ENCODE results near the gene ATPAF2.
"Not testable (repeated sequence)": the region's sequence is repeated elsewhere in the genome, so short reads cannot be mapped to it uniquely, and the experiment has no call there.

ATPAF2 gene

DNA sequence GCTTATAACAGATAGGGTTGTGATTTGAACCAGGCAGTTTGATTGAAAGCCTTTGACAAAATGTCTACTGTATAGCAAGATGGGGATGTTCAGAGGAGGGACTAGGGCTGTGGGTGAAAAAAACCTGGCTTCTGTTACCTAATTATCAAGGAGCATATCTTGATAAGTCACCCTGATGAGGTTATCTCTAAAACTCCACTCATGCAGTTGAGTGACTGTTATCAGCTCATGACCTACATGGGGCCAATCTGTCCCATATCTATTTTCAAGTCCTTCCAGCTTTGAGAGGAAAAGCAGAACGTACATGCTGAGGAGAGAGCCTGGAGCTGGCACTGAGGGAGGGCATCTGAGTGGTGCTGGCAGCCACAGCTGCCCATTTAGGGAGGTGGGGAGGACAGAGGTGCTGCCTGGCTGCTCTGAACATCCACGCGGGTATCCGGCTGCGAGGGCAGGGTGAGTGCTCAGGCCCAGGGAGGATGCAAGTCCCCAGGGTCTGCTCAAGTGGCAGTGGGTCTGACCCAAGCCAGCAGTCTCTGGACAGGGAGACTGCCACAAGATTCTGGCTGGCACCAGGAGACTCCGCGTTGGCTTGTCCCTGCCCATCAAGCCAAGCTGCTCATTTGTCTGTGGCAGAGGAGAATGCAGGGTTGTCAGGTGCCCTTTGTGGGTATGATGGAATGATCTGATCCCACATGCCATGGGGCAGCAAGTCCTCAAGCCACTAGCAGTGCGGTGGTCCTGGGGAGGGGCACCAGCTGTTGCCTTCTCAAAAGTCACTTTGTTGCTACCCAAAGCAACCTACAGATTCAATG, 29.2 kb downstream of the ATPAF2 start:
- DNase-seq (ENCODE audit: low spot score) = no peak

DNA sequence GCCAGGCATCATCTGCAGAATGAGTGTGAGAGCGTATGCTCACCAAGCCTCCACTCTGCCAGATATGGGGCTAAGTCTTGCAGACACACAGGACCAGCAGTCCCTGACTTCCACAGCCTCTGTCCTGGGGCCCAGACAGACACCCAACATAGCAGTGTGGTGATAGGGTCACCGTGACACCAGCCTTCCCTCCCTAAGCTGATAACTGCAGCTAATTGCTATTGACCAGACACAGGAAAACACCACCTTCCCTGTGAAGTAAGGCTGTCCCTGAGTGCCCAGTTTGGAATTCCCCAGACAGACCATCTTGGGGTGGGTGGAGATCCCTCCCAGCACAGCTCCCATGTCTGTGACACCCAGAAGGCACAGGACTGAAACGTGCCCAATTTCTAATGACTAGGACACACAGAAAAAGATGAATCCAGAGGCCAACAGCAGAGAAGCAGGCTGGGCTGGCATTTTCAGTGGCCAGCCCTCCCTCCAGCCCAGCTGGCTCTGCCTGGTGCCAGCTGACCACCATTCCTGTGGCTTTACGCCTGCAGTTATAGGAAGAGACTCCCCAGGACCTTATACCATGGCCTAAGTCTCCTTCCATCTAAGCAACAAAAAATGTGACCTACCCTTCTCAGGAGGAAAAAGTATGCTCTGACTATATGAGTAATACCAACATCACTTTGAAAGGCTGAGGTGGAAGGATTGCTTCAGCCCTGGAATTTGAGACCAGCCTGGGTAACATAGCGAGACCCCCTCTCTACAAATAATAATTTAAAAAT, 30.3 kb downstream of the ATPAF2 start:
- peak; percentile 88 for DNase-seq (ENCODE audit: low spot score)

DNA sequence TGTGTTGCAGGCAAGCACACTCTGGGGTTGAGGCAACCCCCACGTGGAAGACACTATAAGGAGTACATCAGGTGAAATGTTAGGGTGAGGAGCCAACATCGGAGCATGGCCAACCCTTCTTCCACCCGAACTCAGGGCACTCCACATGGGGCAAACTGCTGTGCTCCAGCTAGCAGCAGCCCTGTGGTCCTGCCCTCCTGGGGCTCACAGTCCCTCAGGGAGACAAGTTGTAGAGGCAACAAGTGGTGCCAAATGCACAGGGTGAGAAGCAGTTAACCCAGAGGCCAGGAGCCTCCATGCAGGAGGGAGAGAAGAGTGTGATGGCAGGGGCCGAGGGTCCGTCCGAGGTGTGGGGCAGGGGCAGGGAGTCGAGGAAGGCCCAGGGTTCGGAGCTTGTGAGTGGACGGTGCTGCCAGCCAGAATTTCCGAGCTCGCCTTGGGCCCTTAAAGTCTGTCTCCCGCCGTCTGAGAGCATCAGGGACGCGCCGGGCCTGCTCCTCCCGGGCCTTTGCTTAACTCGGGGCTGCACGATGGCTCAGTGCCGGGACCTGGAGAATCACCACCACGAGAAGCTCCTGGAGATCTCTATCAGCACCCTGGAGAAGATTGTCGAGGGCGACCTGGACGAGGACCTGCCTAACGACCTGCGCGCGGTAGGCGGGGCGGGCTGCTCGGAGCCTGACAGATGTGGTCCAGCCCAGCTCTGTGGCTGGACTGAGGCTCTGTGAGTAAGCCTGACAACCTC, 32.3 kb downstream of the ATPAF2 start:
- no peak for DNase-seq (ENCODE audit: low spot score)

DNA sequence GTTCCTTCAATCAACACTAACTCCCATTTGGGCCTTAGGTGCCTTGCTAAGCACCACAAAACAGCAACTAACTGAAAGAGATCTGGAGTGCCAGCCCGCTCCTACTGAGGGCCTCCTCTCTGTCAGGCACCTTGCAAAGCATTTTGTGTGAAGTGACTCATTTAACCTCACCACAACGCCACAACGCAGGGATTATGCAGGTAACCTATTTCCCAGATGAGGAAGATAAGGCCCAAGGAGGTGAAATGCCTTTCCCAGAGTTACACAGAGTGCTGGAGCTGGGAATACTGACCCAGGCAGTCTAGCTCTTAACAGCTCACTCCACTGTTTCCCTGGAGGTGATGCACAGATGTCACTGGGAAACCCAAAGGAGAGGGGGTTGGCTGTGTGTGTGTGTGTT, 33.5 kb downstream of the ATPAF2 start:
- no peak for DNase-seq (ENCODE audit: low spot score)

DNA sequence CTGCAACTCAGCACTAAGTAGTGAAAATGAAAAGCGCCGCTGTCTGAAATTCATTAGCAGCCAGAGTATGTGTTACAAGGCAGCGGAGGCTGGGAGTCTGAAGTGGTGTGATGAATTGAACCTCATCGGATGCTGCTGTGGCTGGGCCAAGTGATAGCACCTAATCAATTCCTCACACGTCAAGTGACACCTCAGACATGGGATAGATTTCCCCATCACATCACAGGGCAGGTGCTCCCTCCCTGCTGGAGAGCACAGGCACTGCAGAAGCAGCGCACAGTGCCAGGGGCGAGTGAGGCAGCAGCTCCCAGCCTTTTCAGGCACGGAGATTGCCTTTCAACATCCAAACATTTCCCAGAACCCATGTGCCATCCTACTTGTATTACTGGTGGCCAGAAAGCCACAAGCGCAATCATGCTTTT, 34.1 kb downstream of the ATPAF2 start:
- no peak for DNase-seq (ENCODE audit: low spot score)

DNA sequence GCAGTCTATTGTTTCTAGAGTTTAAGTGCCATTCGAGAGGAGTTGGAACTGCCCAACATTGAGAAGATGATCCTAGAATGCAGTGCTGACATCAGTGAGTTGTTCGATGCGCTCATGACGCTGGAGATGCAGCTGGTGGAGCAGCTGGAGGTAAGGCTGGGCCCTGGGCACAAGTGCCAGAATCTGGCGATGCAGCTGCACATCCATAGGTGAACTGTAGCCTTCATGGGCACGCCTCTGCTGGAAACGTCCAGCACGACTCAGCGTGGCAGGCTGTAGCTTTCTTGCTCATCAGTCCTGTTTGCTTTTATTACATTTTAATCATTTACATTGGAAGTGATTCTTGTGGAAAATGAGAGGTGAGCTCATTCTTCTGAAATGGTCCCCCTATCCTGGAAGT, 34.6 kb downstream of the ATPAF2 start:
- DNase-seq (ENCODE audit: low spot score) = no peak

DNA sequence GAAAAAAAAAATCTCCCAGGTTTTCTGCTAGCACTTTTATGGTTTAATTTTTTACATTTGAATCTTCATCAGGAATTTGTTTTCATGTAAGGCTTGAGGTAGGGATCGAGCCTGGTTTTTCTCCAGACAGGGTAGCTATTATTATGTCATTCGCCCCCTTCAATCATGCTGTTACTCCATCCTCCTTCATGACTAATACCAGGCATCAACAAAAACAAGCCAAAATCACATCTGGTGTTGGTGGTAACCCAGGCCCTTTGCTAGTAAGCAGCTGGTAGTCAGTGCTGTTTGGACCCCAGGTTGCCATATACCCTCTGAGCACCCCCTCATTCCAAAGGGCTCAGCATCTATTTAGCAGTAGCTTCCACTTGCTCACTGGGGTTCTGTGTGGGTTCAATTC, 36.8 kb downstream of the ATPAF2 start:
- DNase-seq (ENCODE audit: low spot score) = peak; percentile 61

DNA sequence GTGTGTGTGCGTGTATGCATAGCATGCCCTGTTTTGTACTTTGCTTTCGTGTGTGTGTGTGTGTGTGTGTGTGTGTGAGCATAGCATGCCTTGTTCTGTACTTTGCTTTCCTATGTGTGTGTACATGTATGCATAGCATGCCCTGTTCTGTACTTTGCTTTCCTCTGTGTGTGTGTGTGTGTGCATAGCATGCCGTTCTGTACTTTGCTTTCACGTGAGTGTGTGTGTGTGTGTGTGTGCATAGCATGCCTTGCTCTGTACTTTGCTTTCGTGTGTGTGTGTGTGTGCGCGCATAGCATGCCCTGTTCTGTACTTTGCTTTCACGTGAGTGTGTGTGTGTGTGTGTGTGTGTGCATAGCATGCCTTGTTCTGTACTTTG, 38.9 kb downstream of the ATPAF2 start:
- DNase-seq (ENCODE audit: low spot score) = no peak

DNA sequence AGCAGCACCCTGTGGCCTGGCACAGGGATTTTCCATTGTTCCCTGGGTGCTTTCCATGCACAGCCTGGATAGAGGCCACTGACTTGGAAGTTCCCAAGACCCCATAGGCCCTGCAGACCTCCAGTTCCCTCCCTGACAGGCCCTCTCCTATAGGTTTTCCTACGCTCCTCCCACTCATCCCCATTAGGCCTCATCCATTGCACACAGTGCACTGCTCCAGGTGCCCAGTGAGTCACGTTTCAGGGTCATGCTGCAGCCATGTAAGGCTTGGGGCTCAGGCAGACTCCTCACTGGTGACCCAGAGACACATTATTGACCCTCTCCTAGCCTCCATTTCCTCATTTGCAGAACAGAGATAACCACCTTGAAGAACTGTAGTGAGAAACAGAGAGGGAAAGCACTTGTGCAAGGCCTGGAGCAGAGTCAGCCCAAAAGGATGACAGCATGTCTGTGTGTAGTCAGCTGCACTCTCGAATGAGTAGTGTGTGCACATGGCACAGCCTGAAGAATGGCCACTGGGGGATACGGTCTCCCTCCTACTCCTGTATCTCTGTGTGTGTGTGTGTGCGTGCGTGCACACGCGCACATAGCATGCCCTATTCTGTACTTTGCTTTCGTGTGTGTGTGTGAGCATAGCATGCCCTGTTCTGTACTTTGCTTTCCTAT, 39.5 kb downstream of the ATPAF2 start:
- no peak for DNase-seq (ENCODE audit: low spot score)

DNA sequence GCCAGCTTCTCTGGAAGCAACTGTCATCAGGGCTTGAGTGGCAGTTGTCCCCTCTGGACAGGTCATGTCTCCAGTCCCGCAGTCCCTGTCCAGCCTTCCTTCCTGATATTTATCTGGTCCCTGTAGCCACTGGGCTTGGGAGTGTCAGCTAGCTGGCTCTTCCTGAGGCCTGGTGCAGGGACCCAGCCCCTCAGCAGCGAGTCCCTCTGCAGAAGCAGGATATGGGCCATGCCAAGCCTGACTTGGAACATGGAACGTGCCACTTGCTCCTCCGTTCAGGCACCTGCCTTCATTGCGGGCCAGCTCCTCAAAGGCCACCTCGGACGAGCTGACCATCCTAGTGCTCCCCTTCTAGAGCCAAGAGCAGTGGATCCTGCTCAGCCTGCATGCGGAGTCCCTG, 40.0 kb downstream of the ATPAF2 start:
- no peak for DNase-seq (ENCODE audit: low spot score)

DNA sequence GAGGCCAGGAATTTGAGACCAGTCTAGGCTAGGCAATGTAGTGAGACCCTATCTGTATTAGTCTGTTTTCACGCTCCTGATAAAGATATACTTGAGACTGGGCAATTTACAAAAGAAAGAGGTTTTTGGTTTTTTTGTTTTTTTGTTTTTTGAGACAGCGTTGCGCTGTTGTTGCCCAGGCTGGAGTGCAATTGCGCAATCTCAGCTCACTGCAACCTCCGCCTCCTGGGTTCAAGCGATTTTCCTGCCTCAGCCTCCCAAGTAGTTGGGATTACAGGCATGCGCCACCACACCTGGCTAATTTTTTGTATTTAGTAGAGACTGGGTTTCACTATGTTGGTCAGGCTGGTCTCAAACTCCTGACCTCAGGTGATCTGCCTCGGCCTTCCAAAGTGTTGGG, 43.1 kb downstream of the ATPAF2 start:
- not testable (repeated sequence) for DNase-seq (ENCODE audit: low spot score)

DNA sequence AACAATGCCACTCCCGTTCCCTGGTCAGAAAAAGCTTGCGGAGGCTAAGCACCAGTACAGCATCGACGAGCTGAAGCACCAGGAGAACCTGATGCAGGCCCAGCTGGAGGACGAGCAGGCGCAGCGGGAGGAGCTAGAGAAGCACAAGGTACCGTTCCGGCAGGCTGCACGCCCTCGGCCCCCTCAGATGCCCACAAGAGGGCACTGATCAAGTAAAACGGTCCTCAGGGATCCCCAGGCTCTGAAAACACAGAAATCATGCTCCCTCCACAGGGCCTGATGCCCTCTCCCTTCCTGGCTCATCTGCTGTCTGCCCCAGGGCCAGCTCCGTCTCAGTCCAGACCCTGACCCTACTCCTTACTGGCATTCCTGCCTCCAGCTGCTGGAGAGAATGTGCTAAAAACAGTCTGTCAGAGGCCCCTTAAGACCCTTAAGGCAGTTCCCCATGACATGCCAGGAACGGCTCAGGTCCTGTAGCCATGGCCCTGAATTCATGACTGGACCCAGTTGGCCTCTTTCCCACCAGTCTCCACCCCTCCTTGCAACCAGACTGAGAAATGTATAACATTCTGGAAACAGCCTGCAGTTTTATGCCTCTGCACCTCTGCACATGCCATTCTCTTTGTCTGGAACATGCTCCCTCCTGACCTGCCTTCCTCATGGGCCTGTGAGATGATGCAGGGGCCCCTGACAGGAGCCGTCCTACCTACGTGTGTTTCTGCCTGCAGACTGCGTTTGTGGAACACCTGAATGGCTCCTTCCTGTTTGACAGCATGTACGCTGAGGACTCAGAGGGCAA, 44.5 kb downstream of the ATPAF2 start:
- DNase-seq (ENCODE audit: low spot score) = peak; percentile 18

DNA sequence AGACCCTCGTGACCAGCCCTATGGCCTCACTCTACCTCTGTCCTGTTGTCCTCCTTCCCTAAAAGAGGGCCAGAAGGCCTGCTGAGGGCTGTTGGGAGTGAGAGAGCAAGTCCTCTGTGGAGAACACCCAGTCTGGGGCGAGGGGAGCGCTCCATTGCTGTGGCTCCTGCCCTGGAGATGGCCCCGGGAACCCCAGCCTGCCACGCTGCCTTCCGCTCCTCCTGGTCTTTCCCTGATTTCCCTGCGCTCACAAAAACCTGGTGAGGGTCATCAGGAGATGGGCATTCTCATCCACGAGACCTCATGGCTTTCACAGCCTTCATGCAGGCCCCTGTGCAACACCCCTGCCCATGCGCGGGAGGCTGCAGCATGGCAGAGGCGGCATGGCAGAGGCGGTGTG, 45.1 kb downstream of the ATPAF2 start:
- DNase-seq (ENCODE audit: low spot score) = no peak

DNA sequence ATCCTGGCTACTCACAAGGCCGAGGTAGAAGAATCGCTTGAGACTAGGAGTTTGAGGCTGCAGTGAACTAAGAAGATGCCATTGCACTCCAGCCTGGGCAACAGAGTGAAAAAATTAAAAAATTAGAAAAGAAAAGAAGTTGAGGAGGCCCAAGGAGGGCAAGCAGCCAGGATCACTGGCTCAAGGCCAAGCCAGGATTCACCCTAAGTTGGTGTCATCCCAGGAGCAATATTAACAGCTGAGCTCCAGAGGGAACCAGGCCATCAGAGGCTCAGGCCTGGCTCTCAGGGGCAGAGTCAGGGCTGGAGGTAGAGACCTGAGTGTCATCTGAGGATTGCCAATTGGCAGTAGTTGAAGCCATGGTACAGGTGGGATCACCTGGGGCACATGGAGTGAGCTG, 45.6 kb downstream of the ATPAF2 start:
- DNase-seq (ENCODE audit: low spot score) = no peak

DNA sequence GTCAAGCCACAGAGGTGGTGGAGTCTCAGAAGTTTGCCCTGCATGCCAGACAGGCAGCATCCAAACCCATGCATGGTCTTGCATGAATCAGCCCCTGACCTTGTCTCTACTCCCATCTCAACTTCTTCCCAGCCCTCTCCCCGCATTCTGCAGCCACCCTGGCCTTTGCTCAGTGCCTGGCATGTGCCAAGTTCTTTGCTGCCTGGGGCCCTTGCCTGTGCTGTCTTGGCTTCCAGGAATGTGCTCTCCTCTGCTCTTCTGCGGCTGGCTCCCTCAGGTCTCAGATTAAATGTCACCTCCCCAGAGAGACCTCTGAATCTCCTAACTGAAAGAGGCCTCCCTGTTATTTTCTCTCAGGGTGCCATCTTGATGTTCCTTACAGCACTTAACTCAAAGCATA, 48.7 kb downstream of the ATPAF2 start:
- DNase-seq (ENCODE audit: low spot score) = no peak

DNA sequence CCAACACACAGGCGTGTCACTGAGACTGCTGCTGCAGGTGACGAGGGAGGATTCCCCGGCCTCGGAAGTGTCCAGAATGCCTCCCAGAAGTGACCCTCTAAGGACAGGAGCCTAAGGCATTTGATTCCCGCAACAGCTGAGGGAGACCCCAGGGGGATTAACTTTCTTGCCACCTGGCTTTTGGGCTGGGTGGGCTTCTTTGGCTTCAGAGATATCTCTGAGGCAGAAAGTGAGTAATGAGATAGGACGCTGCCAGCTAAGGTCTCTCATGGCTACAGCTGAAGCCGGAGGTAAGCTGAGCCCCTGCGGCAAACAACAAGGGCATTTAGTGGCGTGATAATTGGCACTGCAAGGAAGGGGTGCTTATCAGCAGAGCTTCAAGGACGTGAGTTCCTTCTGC, 49.4 kb downstream of the ATPAF2 start:
- no peak for DNase-seq (ENCODE audit: low spot score)

DNA sequence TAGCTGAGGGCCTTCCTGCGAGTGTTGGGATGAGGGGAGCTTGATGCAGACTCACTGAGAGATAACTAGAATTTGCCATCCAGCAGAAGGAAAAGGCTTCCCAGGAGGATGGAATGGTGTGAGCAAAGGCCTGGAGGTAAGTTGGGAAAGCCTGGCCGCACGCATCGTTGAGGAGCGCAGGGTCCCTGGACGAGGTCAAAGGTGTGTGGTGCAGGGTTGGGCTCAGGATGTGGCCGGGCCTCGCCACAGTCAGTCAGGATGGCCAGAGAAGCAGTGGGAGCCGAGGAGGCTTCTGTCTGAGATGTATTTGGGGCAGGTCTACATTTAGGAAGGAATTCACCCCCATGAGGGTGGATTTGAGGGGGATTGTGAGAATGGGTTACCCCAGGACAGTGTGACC, 49.9 kb downstream of the ATPAF2 start:
- DNase-seq (ENCODE audit: low spot score) = no peak

DNA sequence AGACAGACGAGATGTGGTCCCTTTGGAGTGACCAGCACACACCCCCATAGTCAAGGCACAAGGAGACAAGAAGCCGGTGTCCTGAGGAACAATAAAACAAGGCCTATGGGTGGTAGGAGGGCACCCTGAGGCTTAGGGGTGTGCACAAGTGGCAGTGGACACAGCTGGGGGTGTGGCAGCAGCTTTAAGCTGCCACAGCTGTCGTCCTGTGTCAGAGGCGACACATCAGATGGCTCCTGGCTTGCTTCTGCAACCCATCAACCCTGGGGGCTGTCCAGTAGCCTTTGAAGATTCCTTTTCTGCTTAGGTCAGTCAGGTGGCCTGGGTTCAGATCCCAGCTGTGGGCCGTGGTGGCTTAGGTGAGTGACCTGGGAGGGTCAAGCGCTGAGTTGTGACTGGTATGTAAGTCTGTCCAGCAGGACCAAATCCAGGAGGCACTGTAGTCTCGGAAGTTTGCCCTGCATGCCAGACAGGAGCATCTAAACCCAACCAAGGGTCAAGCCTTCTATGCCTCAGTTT, 50.5 kb downstream of the ATPAF2 start:
- no peak for DNase-seq (ENCODE audit: low spot score)

DNA sequence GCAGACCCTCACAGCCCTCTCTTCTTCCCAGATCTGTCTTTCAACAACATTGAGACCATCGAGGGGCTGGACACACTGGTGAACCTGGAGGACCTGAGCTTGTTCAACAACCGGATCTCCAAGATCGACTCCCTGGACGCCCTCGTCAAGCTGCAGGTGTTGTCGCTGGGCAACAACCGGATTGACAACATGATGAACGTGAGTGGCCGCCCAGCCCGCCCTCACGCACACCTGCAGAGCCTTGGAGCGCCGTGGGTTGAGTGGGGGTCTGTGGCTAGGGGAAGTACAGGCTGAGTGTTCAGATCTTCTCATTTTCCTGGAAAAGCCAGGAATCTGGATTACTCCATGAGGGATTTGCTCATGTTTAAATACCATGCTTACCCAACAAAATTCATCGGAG, 51.1 kb downstream of the ATPAF2 start:
- no peak for DNase-seq (ENCODE audit: low spot score)

DNA sequence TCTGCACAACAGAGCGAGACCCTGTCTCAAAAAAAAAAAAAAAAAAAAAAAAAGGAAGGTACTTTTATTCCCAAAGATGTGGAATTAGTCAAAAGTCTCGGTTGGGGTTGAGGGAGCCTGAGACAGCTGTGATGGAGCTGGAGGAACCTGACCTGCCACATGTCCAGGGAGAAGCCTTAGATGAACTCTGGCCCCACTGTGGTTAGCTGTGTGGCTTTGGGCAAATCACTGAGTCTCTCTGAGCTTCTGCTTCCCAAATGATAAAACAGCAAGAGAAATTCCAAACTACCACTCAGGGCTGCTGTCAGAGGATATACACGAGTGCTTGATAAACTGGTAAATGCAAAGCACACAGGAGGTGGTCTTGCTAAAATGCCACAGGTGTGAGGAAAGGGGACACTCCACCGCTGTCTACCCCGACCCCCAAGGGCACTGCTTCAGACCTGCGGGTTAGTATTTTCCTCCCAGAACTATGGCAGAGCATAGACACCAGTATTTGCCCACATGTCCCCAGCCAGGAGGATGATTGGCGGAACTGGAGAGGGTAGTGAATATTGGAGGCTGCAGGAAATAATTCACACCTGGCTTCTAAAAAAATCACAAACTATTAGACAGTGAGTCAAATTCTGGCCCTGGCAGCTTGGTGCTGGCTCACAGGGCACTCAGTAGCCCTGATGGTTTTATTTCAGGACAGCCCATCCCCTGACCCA, 51.6 kb downstream of the ATPAF2 start:
- no peak for DNase-seq (ENCODE audit: low spot score)

DNA sequence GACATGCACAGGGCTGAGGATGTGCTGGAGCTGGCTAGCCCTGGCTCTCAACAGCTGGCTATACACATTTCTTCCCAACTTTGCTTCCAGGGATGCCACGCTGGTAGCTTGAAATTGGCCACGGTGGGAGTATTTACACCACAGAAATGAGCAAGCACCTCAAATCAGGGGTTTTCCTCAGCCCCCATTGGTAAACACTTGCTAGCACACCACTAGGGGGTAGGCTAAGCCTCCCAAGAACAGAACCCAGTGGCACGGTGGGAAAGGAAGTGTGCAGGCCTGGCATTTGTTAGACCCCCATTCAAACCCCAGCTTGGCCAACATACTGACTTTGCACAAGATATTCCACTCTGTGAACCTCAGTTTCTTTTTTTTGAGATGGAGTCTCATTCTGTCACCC, 53.4 kb downstream of the ATPAF2 start:
- DNase-seq (ENCODE audit: low spot score) = no peak
